Lung (tissue), 12 donors: Measurements from ENCODE around the gene SCYGR2. TPM values are rescaled to one million over a fixed set of nuclear protein-coding genes. Genes with fewer than 3 reads are reported as not detected.

Source experiments
- ATAC-seq: fragments of 200-7000 bp; cut with Tn5 transposase; one replicate; pipeline ENCODE4 v1.9.1; 2020; ENCODE audit warnings: moderate number of reproducible peaks; ENCODE audit not compliant: insufficient read depth, low FRiP score
- DNase-seq, 3 donors: peaks; one replicate each; pipeline ENCODE4 v3.0.0-alpha.2; 2013 to 2017
- H3K27ac ChIP-seq, 2 donors: one replicate each; pipeline ENCODE4 v1.5.1; 2013; ENCODE audit warnings: mild to moderate bottlenecking in 2 of 2, moderate library complexity in 2 of 2, control low read depth in 1 of 2, inconsistent platforms in 1 of 2, low read depth in 1 of 2, low read length in 1 of 2
- H3K27me3 ChIP-seq, 3 donors: one replicate each; pipeline ENCODE4 v1.5.1; 2013; ENCODE audit warnings: low read length in 2 of 3; ENCODE audit not compliant: control insufficient read depth in 3 of 3, insufficient read depth in 3 of 3
- H3K36me3 ChIP-seq, 4 donors: one replicate each; pipeline ENCODE4 v1.5.1; 2013; ENCODE audit warnings: low read length in 4 of 4, mild to moderate bottlenecking in 1 of 4, moderate library complexity in 1 of 4; ENCODE audit not compliant: control insufficient read depth in 4 of 4, insufficient read depth in 4 of 4
- H3K4me1 ChIP-seq, 5 donors: one replicate each; pipeline ENCODE4 v1.5.1; 2013; ENCODE audit warnings: low read length in 5 of 5, mild to moderate bottlenecking in 2 of 5, moderate library complexity in 1 of 5; ENCODE audit not compliant: control insufficient read depth in 5 of 5, insufficient read depth in 5 of 5
- H3K4me3 ChIP-seq: one replicate; pipeline ENCODE4 v1.5.1; 2013; ENCODE audit warnings: mild to moderate bottlenecking, control low read depth, moderate library complexity
- H3K9ac ChIP-seq, 2 donors: one replicate each; pipeline ENCODE4 v1.5.1; 2013; ENCODE audit warnings: low read length in 2 of 2, control low read depth in 1 of 2; ENCODE audit not compliant: insufficient read depth in 1 of 2
- H3K9me3 ChIP-seq, 4 donors: one replicate each; pipeline ENCODE4 v1.5.1; 2013; ENCODE audit warnings: low read length in 3 of 4, mild to moderate bottlenecking in 1 of 4, moderate library complexity in 1 of 4; ENCODE audit not compliant: control insufficient read depth in 4 of 4, insufficient read depth in 3 of 4
- CTCF ChIP-seq: IDR thresholded peaks from 2 replicates; pipeline ENCODE4 v1.5.1; 2012; ENCODE audit warnings: mild to moderate bottlenecking; ENCODE audit errors: control extremely low read depth, extremely low read depth
- WGBS, 2 donors: extraction: QIAGEN DNeasy Blood & Tissue Kit; methylation state at CpG; one replicate each; pipeline ENCODE4 v1.1.7; 2013; 5-methylcytosine and 5-hydroxymethylcytosine counted together
- polyA plus RNA-seq, 2 donors: library from polyadenylated mRNA; stranded (reverse); fragments of 200-250 nt; gene quantifications; one replicate each; pipeline ENCODE4 v1.2.1, GENCODE V29; 2013
- total RNA-seq, 2 donors: library from RNA; depleted of rRNA in 1 of 2; stranded (reverse); fragments of >200 nt in 1 of 2; gene quantifications; one replicate each; pipeline ENCODE4 v1.2.1, GENCODE V29; 2014 to 2021
- donor health status: control.
- donor health status: control.
- donor health status: Bipolar disorder and iron deficiency.
- donor health status: healthy.
- donor health status: DM: yes; HTN: yes; CAD: no.

SCYGR2 gene
- total and polyA plus RNA-seq, 4 donors = not detected

DNA sequence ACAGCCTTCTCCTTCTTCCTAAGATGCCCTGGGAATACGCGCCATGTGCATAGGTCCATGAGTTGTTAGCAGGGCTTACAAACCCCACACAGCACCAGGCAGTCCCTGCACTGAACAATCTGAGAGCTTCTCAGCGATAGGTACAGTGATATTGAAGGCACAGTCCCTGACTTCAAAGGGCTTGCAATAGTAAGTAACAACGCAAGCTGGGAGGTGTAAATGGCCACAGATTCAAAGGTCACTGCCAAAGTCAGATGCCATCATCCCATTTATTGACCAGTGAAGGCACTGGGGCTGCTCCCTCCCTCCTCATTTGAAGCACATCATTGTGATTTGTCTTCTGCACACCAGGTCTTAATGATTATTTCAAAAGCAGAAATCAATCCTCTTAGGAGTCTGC, 16.5 kb downstream of the SCYGR2 start:
- 95% methylated on average over 4 of the region's 4 CpGs for WGBS, 2 donors
- no peaks in the 10 kb centered on the region for H3K27me3 ChIP-seq
- no peak overlapping the region for H3K27ac ChIP-seq
- no peaks in the 10 kb centered on the region for H3K9me3 ChIP-seq
- ATAC-seq (no peak), DNase-seq (no peak)
- H3K4me1 ChIP-seq = no peaks in the 10 kb centered on the region
- no peak overlapping the region for H3K9ac ChIP-seq
- TF ChIP-seq CTCF = no peak
- H3K4me3 ChIP-seq = no peak overlapping the region
- no peaks in the 10 kb centered on the region for H3K36me3 ChIP-seq

DNA sequence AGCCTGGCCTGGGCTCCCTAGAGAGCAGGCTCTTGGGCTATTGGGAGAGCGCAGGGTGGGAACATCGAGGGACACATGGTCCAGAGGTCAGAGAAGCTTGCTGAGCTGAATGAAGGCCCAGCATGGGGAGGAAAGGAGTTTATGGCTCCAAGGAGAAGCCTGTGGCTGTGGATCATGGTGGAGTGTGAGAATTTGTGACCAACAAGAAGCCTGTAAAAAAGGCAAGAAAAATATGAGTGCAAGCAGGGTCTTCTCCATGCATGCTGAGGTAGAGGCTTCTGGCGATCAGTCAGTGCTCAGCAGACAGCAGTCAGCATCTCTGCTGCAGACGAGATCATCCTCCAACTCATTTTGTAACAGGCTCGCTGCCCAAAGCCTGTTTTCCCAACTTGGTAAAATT, 17.2 kb downstream of the SCYGR2 start:
- Histone ChIP-seq H3K9ac (no peak overlapping the region), H3K27me3 (no peaks in the 10 kb centered on the region), H3K9me3 (no peaks in the 10 kb centered on the region), H3K4me3 (no peak overlapping the region), H3K36me3 (no peaks in the 10 kb centered on the region), H3K4me1 (no peaks in the 10 kb centered on the region), H3K27ac (no peak overlapping the region)
- WGBS, 2 donors = 81 to 85% methylated on average over 5 of the region's 5 CpGs
- TF ChIP-seq CTCF = no peak
- DNase-seq (no peak), ATAC-seq (no peak)

DNA sequence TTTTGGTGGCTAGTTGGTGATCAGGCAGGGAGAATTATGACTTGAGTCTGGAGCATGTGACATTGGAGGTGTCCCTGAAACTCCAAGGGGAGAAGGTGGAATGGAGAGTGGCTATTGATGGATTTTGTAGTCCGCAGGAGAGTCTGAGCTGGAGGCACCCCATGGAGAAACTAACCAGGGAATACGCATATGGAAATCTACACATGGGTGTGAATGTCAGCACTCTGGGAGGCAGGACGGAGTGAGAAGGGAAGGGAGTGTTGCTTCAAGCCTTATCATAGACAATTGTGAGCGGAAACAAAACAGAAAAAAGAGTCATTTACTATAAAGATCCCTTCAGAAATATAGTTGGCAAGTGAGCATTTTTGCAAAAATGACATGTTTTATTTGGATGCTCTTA, 17.9 kb downstream of the SCYGR2 start:
- Histone ChIP-seq H3K4me3 (no peak overlapping the region), H3K36me3 (no peaks in the 10 kb centered on the region), H3K27ac (no peak overlapping the region), H3K27me3 (no peaks in the 10 kb centered on the region), H3K9ac (no peak overlapping the region), H3K4me1 (no peaks in the 10 kb centered on the region), H3K9me3 (peaks cover 0 to 1% (median 0%) of the 10 kb centered on the region in 4 donors)
- no peak for TF ChIP-seq CTCF
- WGBS, 2 donors = 73 to 89% methylated on average over 4 of the region's 4 CpGs
- no peak for DNase-seq
- no peak for ATAC-seq
